HAP-1 (cell line): Measurements from ENCODE around the gene WDR93.
"Not testable (repeated sequence)": the region's sequence is repeated elsewhere in the genome, so short reads cannot be mapped to it uniquely, and the experiment has no call there.

Experiments used
- DNase-seq, 2 experiments: peaks; one replicate each; pipeline ENCODE4 v3.0.0-alpha.2; 2016 to 2020; ENCODE audit warnings: low spot score in 2 of 2
- H3K27me3 ChIP-seq: fragments of 250-450 bp; sonication (Bioruptor Pico); 2 replicates; pipeline ENCODE4 v1.5.1; 2020; ENCODE audit warnings: low read depth, mild to moderate bottlenecking, moderate library complexity
- H3K36me3 ChIP-seq: fragments of 250-450 bp; sonication (Bioruptor Pico); replicated peaks from 2 replicates; pipeline ENCODE4 v1.5.1; 2020; ENCODE audit warnings: mild to moderate bottlenecking
- H3K4me1 ChIP-seq: fragments of 250-450 bp; sonication (Bioruptor Pico); 2 replicates; pipeline ENCODE4 v1.5.1; 2020; ENCODE audit warnings: mild to moderate bottlenecking
- H3K4me3 ChIP-seq: fragments of 250-450 bp; sonication (Bioruptor Pico); 2 replicates; pipeline ENCODE4 v1.5.1; 2020; ENCODE audit warnings: mild to moderate bottlenecking, moderate library complexity
- H3K9me3 ChIP-seq: fragments of 250-450 bp; sonication (Bioruptor Pico); 2 replicates; pipeline ENCODE4 v1.5.1; 2020; ENCODE audit warnings: mild to moderate bottlenecking, moderate library complexity
- in situ Hi-C: fragments of 300-500 bp; cut with MboI; formaldehyde crosslinking; loops from 3 replicates; pipeline ENCODE4 v1.14.3; 2020; ENCODE audit warnings: low sequenced_read_pairs, inconsistent platforms, mixed read lengths

WDR93 gene

GRCh38 chr15:89685995-89686394 is 4.6 kb upstream of the WDR93 start:
- Histone ChIP-seq H3K9me3 (no peaks in the 10 kb centered on the region), H3K4me3 (no peak overlapping the region), H3K36me3 (no peaks in the 10 kb centered on the region), H3K27me3 (peaks cover 8% of the 10 kb centered on the region), H3K4me1 (no peaks in the 10 kb centered on the region)
- in situ Hi-C loops, result no loop called here
- no peak for DNase-seq

GRCh38 chr15:89686522-89686921 is 4.1 kb upstream of the WDR93 start:
- Histone ChIP-seq H3K4me3 (no peak overlapping the region), H3K27me3 (peaks cover 8% of the 10 kb centered on the region), H3K36me3 (no peaks in the 10 kb centered on the region), H3K9me3 (no peaks in the 10 kb centered on the region), H3K4me1 (no peaks in the 10 kb centered on the region)
- in situ Hi-C loops, result no loop called here
- no peak for DNase-seq

DNA sequence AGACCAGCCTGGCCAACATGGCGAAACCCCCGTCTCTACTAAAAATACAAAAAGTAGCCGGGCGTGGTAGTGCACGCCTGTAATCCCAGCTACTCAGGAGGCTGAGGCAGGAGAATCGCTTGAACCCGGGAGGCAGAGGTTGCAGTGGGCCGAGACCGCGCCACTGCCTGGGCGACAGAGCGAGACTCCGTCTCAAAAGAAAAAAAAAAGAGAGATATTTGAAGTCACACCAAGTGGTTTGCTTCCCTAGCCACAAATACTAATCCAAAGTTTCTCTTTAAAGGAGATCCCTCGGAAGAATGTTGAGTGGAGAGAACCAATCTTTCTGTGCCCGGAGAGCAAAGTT is 708 bp upstream of the WDR93 start:
- H3K36me3 ChIP-seq, H3K4me1 ChIP-seq, H3K4me3 ChIP-seq, H3K27me3 ChIP-seq, in situ Hi-C loops, H3K9me3 ChIP-seq, DNase-seq: not testable (repeated sequence)

- Histone ChIP-seq H3K36me3 (no peaks in the 10 kb centered on the region), H3K27me3 (no peaks in the 10 kb centered on the region; the same call in 1 of the 2 replicates), H3K9me3 (no peaks in the 10 kb centered on the region), H3K4me3 (no peak overlapping the region), H3K4me1 (no peaks in the 10 kb centered on the region)
- in situ Hi-C loops, result no loop called here
- no peak for DNase-seq
Measured at GRCh38 chr15:89693091-89693490, 2.5 kb downstream of the WDR93 start.

DNA sequence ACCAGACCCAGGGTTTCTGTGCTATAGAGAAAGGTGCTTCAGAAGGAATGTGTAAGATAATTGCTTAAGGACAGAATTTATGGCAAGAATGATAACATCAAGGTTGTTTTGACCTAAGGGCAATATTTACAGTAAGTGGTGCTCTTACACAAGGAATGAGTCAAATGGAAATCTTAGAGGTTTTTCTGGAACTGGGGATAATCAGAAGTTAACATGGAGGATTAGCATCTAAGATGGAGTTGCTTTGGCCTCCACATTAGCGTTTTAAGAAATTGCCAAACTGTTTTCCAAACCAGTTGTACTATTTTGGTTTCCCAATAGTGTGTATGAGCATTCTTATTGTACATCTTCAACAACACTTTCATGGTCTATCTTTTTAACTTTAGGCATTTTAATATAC is 3.1 kb downstream of the WDR93 start:
- no peaks in the 10 kb centered on the region for H3K36me3 ChIP-seq
- H3K27me3 ChIP-seq, result no peaks in the 10 kb centered on the region; the same call in 1 of the 2 replicates
- no peak for DNase-seq
- no peaks in the 10 kb centered on the region for H3K9me3 ChIP-seq
- H3K4me3 ChIP-seq, result no peak overlapping the region
- H3K4me1 ChIP-seq, result no peaks in the 10 kb centered on the region
- in situ Hi-C loops, result no loop called here

DNA sequence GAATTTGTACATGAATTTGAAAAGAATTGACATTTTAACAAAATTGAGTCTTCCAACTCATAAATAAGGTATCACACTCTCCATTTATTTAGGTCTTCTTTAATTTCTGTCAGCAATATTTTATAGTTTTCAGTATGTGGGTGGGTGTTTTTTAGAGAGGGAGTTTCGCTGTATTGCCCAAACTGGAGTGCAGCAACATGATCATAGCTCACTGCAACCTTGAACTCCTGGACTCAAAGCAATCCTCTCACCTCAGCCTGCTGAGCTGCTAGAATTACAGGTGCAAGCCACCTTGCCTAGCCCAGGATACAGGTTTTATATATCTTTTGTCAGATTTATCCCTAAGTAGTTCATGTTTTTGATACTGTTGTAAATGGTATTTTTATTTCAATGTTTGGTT is 4.6 kb downstream of the WDR93 start:
- no peaks in the 10 kb centered on the region for H3K36me3 ChIP-seq
- DNase-seq, result no peak
- H3K4me3 ChIP-seq, result no peak overlapping the region
- no peaks in the 10 kb centered on the region for H3K9me3 ChIP-seq
- in situ Hi-C loops, result no loop called here
- no peaks in the 10 kb centered on the region for H3K4me1 ChIP-seq
- no peaks in the 10 kb centered on the region; the same call in 1 of the 2 replicates for H3K27me3 ChIP-seq

- Histone ChIP-seq H3K4me1 (no peaks in the 10 kb centered on the region), H3K27me3 (peaks cover 12% of the 10 kb centered on the region), H3K36me3 (no peaks in the 10 kb centered on the region), H3K4me3 (no peak overlapping the region), H3K9me3 (no peaks in the 10 kb centered on the region)
- DNase-seq, result no peak
- in situ Hi-C loops, result no loop called here
Measured at GRCh38 chr15:89704411-89704810, 13.8 kb downstream of the WDR93 start.

DNA sequence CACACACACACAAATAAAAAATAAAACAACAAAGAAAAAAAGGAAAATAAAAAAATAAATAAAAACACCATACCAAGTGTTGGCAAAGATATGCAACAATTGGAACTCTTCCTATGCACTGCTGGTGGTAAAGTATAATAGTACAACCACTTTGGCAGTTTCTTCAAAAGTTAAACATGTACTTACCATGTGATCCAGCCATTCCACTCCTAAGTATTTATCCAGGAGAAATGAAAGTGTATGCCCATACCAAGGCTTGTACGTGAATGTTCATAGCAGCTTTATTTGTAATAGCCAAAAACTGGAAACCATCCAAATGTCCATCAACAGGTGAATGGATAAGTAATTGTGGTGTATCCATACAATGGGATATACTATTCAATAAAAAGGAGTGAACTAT is 17.0 kb downstream of the WDR93 start:
- no peak for DNase-seq
- Histone ChIP-seq H3K27me3 (peaks cover 4% of the 10 kb centered on the region; the same call in 1 of the 2 replicates), H3K9me3 (no peaks in the 10 kb centered on the region), H3K36me3 (no peaks in the 10 kb centered on the region), H3K4me1 (no peaks in the 10 kb centered on the region), H3K4me3 (no peak overlapping the region)
- in situ Hi-C loops, result no loop called here

GRCh38 chr15:89714775-89715174 is 24.2 kb downstream of the WDR93 start:
- Histone ChIP-seq H3K4me3 (no peak overlapping the region), H3K9me3 (no peaks in the 10 kb centered on the region), H3K4me1 (no peaks in the 10 kb centered on the region), H3K36me3 (no peaks in the 10 kb centered on the region), H3K27me3 (no peaks in the 10 kb centered on the region)
- DNase-seq, result no peak
- in situ Hi-C loops, result no loop called here

- no peaks in the 10 kb centered on the region for H3K36me3 ChIP-seq
- no peak for DNase-seq
- in situ Hi-C loops, result loop anchor here (10.0 kb wide), 1 partner anchor 62 kb away; no protein-coding TSS in a partner anchor
- 0 out of 2 replicates have a peak, but pooled peaks cover 2% of the 10 kb centered on the region for H3K27me3 ChIP-seq
- peaks cover 5% of the 10 kb centered on the region for H3K9me3 ChIP-seq
- no peaks in the 10 kb centered on the region for H3K4me1 ChIP-seq
- H3K4me3 ChIP-seq, result no peak overlapping the region
Measured at GRCh38 chr15:89723031-89723430, 32.4 kb downstream of the WDR93 start.

- peaks cover 5% of the 10 kb centered on the region for H3K9me3 ChIP-seq
- no peaks in the 10 kb centered on the region for H3K36me3 ChIP-seq
- no peak overlapping the region for H3K4me3 ChIP-seq
- H3K4me1 ChIP-seq, result no peaks in the 10 kb centered on the region
- DNase-seq, result no peak
- 0 out of 2 replicates have a peak, but pooled peaks cover 2% of the 10 kb centered on the region for H3K27me3 ChIP-seq
- in situ Hi-C loops, result loop anchor here (10.0 kb wide), 1 partner anchor 60 kb away; no protein-coding TSS in a partner anchor
Measured at GRCh38 chr15:89724621-89725020, 34.0 kb downstream of the WDR93 start.

DNA sequence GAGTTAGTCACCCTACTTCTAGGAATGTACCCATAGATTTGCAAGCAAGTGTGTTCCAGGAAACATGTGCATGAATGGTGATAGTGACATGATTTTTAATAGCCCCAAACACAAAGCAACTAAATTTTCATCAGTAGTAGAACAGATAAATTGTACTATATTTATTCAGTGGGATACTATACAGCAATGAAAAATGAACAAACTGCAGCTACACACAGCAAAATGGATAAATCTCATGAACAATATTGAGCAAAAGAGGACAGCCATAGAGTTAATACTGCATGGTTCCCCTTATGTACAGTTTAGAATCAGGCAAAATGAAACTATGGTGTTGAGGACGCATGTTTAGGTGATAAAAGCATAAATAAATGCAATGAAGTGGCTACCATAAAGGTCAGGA is 34.5 kb downstream of the WDR93 start:
- Histone ChIP-seq H3K36me3 (no peaks in the 10 kb centered on the region), H3K4me1 (no peaks in the 10 kb centered on the region), H3K4me3 (no peak overlapping the region), H3K27me3 (0 out of 2 replicates have a peak, but pooled peaks cover 2% of the 10 kb centered on the region), H3K9me3 (peaks cover 5% of the 10 kb centered on the region)
- DNase-seq, result no peak
- in situ Hi-C loops, result loop anchor here (10.0 kb wide), 1 partner anchor 60 kb away; no protein-coding TSS in a partner anchor

DNA sequence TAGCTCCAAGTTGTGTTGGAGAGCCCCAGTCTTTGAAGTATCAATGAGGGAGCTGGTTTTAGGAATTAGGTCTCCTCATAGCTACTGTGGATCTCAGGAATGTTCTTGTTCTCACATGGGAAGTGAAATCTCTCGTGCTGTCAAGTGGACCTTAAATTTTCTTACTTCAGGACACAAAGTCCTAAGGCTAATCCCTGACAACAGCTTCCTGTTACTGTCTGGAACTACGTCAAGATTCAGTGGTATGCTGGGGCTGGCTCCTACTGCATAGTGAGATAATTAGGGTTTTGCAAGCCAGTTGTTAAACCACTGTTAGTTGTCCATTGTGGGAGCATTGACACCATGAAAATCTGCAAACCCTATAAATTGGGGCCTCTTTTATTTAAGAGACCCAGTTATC is 37.6 kb downstream of the WDR93 start:
- Histone ChIP-seq H3K9me3 (peaks cover 5% of the 10 kb centered on the region), H3K4me1 (no peaks in the 10 kb centered on the region), H3K27me3 (0 out of 2 replicates have a peak, but pooled peaks cover 2% of the 10 kb centered on the region), H3K36me3 (no peaks in the 10 kb centered on the region), H3K4me3 (no peak overlapping the region)
- in situ Hi-C loops, result loop anchor here (10.0 kb wide), 1 partner anchor 57 kb away; no protein-coding TSS in a partner anchor
- DNase-seq, result no peak

- Histone ChIP-seq H3K4me1 (no peaks in the 10 kb centered on the region), H3K9me3 (no peaks in the 10 kb centered on the region), H3K27me3 (0 out of 2 replicates have a peak, but pooled peaks cover 5% of the 10 kb centered on the region), H3K36me3 (no peaks in the 10 kb centered on the region), H3K4me3 (no peak overlapping the region)
- in situ Hi-C loops, result loop anchor here (10.0 kb wide), 1 partner anchor 344 kb away; no protein-coding TSS in a partner anchor
- no peak for DNase-seq
Measured at GRCh38 chr15:89731275-89731674, 40.7 kb downstream of the WDR93 start.
